ENCODE measurements around the gene LPAR5.
"Not testable (repeated sequence)": the region's sequence is repeated elsewhere in the genome, so short reads cannot be mapped to it uniquely, and the experiment has no call there.

The LPAR5 gene

GRCh38 chr12:6606331-6607131 is 29.2 kb downstream of the LPAR5 start:
- peak; percentile 73 for DNase-seq (ENCODE audit: low spot score)

GRCh38 chr12:6605421-6606330 is 30.1 kb downstream of the LPAR5 start:
- no peak for DNase-seq (ENCODE audit: low spot score)

GRCh38 chr12:6604259-6605029 is 31.3 kb downstream of the LPAR5 start:
- no peak for DNase-seq (ENCODE audit: low spot score)

- peak; percentile 78 for DNase-seq (ENCODE audit: low spot score)
Measured at GRCh38 chr12:6603095-6603567, 32.6 kb downstream of the LPAR5 start.

GRCh38 chr12:6602526-6602925 is 33.2 kb downstream of the LPAR5 start:
- DNase-seq (ENCODE audit: low spot score) = no peak

- not testable (repeated sequence) for DNase-seq (ENCODE audit: low spot score)
Measured at GRCh38 chr12:6595673-6596072, 40.1 kb downstream of the LPAR5 start.

GRCh38 chr12:6592087-6592486 is 43.7 kb downstream of the LPAR5 start:
- no peak for DNase-seq (ENCODE audit: low spot score)

GRCh38 chr12:6586569-6586968 is 49.2 kb downstream of the LPAR5 start:
- DNase-seq (ENCODE audit: low spot score) = not testable (repeated sequence)

GRCh38 chr12:6584293-6584692 is 51.5 kb downstream of the LPAR5 start:
- DNase-seq (ENCODE audit: low spot score) = no peak

- no peak for DNase-seq (ENCODE audit: low spot score)
Measured at GRCh38 chr12:6582959-6583358, 52.8 kb downstream of the LPAR5 start.

GRCh38 chr12:6582196-6582595 is 53.6 kb downstream of the LPAR5 start:
- no peak for DNase-seq (ENCODE audit: low spot score)

GRCh38 chr12:6575648-6576047 is 60.1 kb downstream of the LPAR5 start:
- no peak for DNase-seq (ENCODE audit: low spot score)

- no peak for DNase-seq (ENCODE audit: low spot score)
Measured at GRCh38 chr12:6574576-6575295, 61.0 kb downstream of the LPAR5 start.

- no peak for DNase-seq (ENCODE audit: low spot score)
Measured at GRCh38 chr12:6573001-6573400, 62.8 kb downstream of the LPAR5 start.

GRCh38 chr12:6570264-6570887 is 65.4 kb downstream of the LPAR5 start:
- DNase-seq (ENCODE audit: low spot score) = peak; percentile 47

GRCh38 chr12:6569786-6570185 is 66.0 kb downstream of the LPAR5 start:
- DNase-seq (ENCODE audit: low spot score) = no peak

GRCh38 chr12:6569312-6569711 is 66.4 kb downstream of the LPAR5 start:
- DNase-seq (ENCODE audit: low spot score) = no peak

Data from hepatic stellate cell (primary cell).